Endodermal cell (in vitro differentiated cells): ENCODE measurements around the gene ADGRE3. TPM values are rescaled to one million over a fixed set of nuclear protein-coding genes. Genes with fewer than 3 reads are reported as not detected.
"Not testable (repeated sequence)": the region's sequence is repeated elsewhere in the genome, so short reads cannot be mapped to it uniquely, and the experiment has no call there.

Experiments
- DNase-seq: peaks from one replicate; pipeline ENCODE4 v3.0.0-alpha.2; 2017
- H3K27ac ChIP-seq: 2 replicates; pipeline ENCODE4 v1.5.1; 2013; ENCODE audit warnings: mild to moderate bottlenecking, low read depth, low read length, moderate library complexity
- H3K27me3 ChIP-seq: 2 replicates; pipeline ENCODE4 v1.6.1; 2013; ENCODE audit warnings: mild to moderate bottlenecking, low read length, moderate library complexity; ENCODE audit not compliant: insufficient read depth, control insufficient read depth, poor library complexity, severe bottlenecking
- H3K36me3 ChIP-seq: 2 replicates; pipeline ENCODE4 v1.7.0; 2013; ENCODE audit warnings: mild to moderate bottlenecking, low read length, moderate library complexity; ENCODE audit not compliant: control insufficient read depth, insufficient read depth
- H3K4me1 ChIP-seq: one replicate; pipeline ENCODE4 v1.7.0; 2013; ENCODE audit warnings: low read length; ENCODE audit not compliant: control insufficient read depth, insufficient read depth
- H3K4me3 ChIP-seq: 2 replicates; pipeline ENCODE4 v1.5.1; 2013; ENCODE audit warnings: mild to moderate bottlenecking, low read length, moderate library complexity
- H3K9ac ChIP-seq: 2 replicates; pipeline ENCODE4 v1.6.1; 2013; ENCODE audit warnings: mild to moderate bottlenecking, low read length, moderate library complexity; ENCODE audit not compliant: poor library complexity, severe bottlenecking; ENCODE audit errors: extremely low read depth
- H3K9me3 ChIP-seq: 2 replicates; pipeline ENCODE4 v1.6.1; 2013; ENCODE audit warnings: mild to moderate bottlenecking, low read length, moderate library complexity; ENCODE audit not compliant: control insufficient read depth
- H3K27ac Mint-ChIP-seq: 2 replicates; pipeline ENCODE4 v1.8.0; 2020; ENCODE audit warnings: mixed read lengths
- H3K27me3 Mint-ChIP-seq: 2 replicates; pipeline ENCODE4 v1.8.0; 2021; ENCODE audit warnings: mild to moderate bottlenecking, mixed read lengths; ENCODE audit not compliant: insufficient read depth
- H3K36me3 Mint-ChIP-seq: 2 replicates; pipeline ENCODE4 v1.8.0; 2020; ENCODE audit warnings: low read depth, mixed read lengths
- H3K4me1 Mint-ChIP-seq: 2 replicates; pipeline ENCODE4 v1.8.0; 2020; ENCODE audit warnings: mixed read lengths
- H3K4me3 Mint-ChIP-seq: 2 replicates; pipeline ENCODE4 v1.8.0; 2020; ENCODE audit warnings: mild to moderate bottlenecking, moderate library complexity, mixed read lengths
- H3K9me3 Mint-ChIP-seq: 2 replicates; pipeline ENCODE4 v1.8.0; 2020; ENCODE audit warnings: mild to moderate bottlenecking, mixed read lengths
- WGBS, 2 experiments: methylation state at CpG; one replicate each; pipeline versions ENCODE4 v1.1.5 to v1.1.7; 2013; ENCODE audit warnings: missing lambda C conversion rate in 2 of 2, mixed read lengths in 1 of 2; ENCODE audit not compliant: insufficient coverage in 1 of 2, insufficient read length in 1 of 2; 5-methylcytosine and 5-hydroxymethylcytosine counted together
- total RNA-seq, 2 donors: library from RNA; stranded (reverse); fragmentation: NEBNext Ultra II Directional in 1 of 2; extraction: Animal tissue kit (Norgen Biotek cat#: 25700) in 1 of 2; gene quantifications; 2 replicates in 1 of 2; 3 replicates in 1 of 2; pipeline ENCODE4 v1.2.1, GENCODE V29; 2021
- TF ChIP-seq, protein P1 (sequence below): fragments of 200-600 bp; sonication (generic); conservative IDR thresholded peaks from 2 replicates; pipeline ENCODE4 v1.5.0; 2021; ENCODE audit warnings: antibody characterized with exemption, mild to moderate bottlenecking

ADGRE3 gene
- total RNA-seq, 2 donors from 2014 or later = not detected

- H3K9me3 Mint-ChIP-seq = peaks cover 81% of the 10 kb centered on the region
- no peak for DNase-seq
- TF ChIP-seq, protein P1, sequence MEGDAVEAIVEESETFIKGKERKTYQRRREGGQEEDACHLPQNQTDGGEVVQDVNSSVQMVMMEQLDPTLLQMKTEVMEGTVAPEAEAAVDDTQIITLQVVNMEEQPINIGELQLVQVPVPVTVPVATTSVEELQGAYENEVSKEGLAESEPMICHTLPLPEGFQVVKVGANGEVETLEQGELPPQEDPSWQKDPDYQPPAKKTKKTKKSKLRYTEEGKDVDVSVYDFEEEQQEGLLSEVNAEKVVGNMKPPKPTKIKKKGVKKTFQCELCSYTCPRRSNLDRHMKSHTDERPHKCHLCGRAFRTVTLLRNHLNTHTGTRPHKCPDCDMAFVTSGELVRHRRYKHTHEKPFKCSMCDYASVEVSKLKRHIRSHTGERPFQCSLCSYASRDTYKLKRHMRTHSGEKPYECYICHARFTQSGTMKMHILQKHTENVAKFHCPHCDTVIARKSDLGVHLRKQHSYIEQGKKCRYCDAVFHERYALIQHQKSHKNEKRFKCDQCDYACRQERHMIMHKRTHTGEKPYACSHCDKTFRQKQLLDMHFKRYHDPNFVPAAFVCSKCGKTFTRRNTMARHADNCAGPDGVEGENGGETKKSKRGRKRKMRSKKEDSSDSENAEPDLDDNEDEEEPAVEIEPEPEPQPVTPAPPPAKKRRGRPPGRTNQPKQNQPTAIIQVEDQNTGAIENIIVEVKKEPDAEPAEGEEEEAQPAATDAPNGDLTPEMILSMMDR = no peak
- no peaks in the 10 kb centered on the region for H3K36me3 Mint-ChIP-seq
- H3K9me3 ChIP-seq = peaks cover 37% of the 10 kb centered on the region
- H3K4me3 ChIP-seq = no peak overlapping the region
- no peaks in the 10 kb centered on the region for H3K36me3 ChIP-seq
- H3K27me3 Mint-ChIP-seq = no peaks in the 10 kb centered on the region
- H3K4me1 ChIP-seq = no peaks in the 10 kb centered on the region
- no peaks in the 10 kb centered on the region for H3K4me1 Mint-ChIP-seq
- no peak overlapping the region for H3K4me3 Mint-ChIP-seq
- H3K27ac Mint-ChIP-seq = no peak overlapping the region
- H3K27me3 ChIP-seq = no peaks in the 10 kb centered on the region
- H3K9ac ChIP-seq = no peak overlapping the region
- no peak overlapping the region for H3K27ac ChIP-seq
- 62 to 85% methylated on average over 2 of the region's 2 CpGs for WGBS, 2 experiments
Observed at GRCh38 chr19:14603990-14604387, 70.7 kb downstream of the ADGRE3 start.

- Histone ChIP-seq H3K27me3 (no peaks in the 10 kb centered on the region), H3K36me3 (no peaks in the 10 kb centered on the region), H3K4me1 (no peaks in the 10 kb centered on the region), H3K9me3 (peaks cover 46% of the 10 kb centered on the region), H3K9ac (no peak overlapping the region), H3K4me3 (no peak overlapping the region), H3K27ac (no peak overlapping the region)
- no peaks in the 10 kb centered on the region for H3K27me3 Mint-ChIP-seq
- DNase-seq = no peak
- no peak overlapping the region for H3K4me3 Mint-ChIP-seq
- WGBS, 2 experiments = 79 to 82% methylated on average over 5 to 8 of the region's 8 CpGs
- H3K27ac Mint-ChIP-seq = no peak overlapping the region
- TF ChIP-seq, protein P1 = no peak
- H3K36me3 Mint-ChIP-seq = no peaks in the 10 kb centered on the region
- no peaks in the 10 kb centered on the region for H3K4me1 Mint-ChIP-seq
- peaks cover 85% of the 10 kb centered on the region for H3K9me3 Mint-ChIP-seq
Observed at GRCh38 chr19:14599548-14600147, 75.0 kb downstream of the ADGRE3 start.

DNA sequence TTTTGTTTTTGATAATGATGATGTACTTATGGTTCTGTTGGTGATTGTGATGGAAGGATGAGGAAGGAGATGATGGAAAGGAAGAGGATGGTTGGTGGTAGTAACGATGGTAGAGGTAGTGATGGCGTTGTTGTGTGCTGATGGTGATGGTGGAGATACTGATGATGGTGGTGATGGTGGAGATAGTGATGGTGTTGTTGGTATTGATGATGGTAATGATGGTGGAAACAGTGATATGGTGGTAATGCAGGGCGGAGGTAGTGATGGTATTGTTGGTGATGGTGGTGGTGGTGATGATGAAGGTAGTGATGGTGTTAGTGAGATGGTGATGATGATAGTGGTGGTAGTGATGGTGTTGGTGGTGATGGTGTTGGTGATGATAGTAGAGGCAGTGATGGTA lies 79.1 kb downstream of the ADGRE3 start:
- WGBS, 2 experiments = 74 to 85% methylated on average over 3 of the region's 3 CpGs
- TF ChIP-seq, protein P1 = no peak
- Histone ChIP-seq H3K4me3 (no peak overlapping the region), H3K36me3 (no peaks in the 10 kb centered on the region), H3K4me1 (no peaks in the 10 kb centered on the region), H3K27ac (no peak overlapping the region), H3K9me3 (peaks cover 22% of the 10 kb centered on the region), H3K27me3 (no peaks in the 10 kb centered on the region), H3K9ac (no peak overlapping the region)
- no peak for DNase-seq
- no peaks in the 10 kb centered on the region for H3K4me1 Mint-ChIP-seq
- H3K27me3 Mint-ChIP-seq = no peaks in the 10 kb centered on the region
- no peaks in the 10 kb centered on the region for H3K36me3 Mint-ChIP-seq
- no peak overlapping the region for H3K4me3 Mint-ChIP-seq
- H3K27ac Mint-ChIP-seq = no peak overlapping the region
- peaks cover 85% of the 10 kb centered on the region for H3K9me3 Mint-ChIP-seq

DNA sequence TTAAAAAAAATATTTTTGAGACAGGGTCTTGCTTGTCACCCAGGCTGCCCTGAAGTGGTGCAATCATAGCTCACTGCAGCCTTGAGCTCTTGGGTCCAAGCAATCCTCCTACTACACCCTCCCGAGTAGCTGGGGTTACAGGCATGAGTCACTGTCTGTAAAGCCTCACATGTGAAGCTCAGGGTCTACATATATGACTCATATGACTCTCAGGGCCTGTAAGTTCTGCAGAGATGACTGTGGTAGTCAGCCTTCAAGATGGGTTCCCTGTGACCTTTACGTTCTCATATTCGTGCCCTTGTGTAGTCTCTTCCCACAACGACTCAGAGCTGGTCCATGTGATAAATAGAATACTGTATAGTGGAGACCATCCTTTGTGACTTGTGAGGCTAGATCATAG lies 85.2 kb downstream of the ADGRE3 start:
- H3K4me3 Mint-ChIP-seq, H3K4me1 ChIP-seq, H3K36me3 ChIP-seq, H3K9ac ChIP-seq, H3K27ac Mint-ChIP-seq, H3K27ac ChIP-seq, DNase-seq, H3K9me3 ChIP-seq, H3K27me3 Mint-ChIP-seq, H3K4me3 ChIP-seq, H3K4me1 Mint-ChIP-seq, H3K27me3 ChIP-seq, H3K36me3 Mint-ChIP-seq: not testable (repeated sequence)
- peaks cover 48% of the 10 kb centered on the region for H3K9me3 Mint-ChIP-seq
- WGBS, 2 experiments = no CpG with 5 or more reads among the region's 4 CpGs

DNA sequence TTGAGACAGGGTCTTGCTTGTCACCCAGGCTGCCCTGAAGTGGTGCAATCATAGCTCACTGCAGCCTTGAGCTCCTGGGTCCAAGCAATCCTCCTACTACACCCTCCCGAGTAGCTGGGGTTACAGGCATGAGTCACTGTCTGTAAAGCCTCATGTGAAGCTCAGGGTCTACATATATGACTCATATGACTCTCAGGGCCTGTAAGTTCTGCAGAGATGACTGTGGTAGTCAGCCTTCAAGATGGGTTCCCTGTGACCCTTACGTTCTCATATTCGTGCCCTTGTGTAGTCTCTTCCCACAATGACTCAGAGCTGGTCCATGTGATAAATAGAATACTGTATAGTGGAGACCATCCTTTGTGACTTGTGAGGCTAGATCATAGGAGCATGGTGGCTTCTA lies 89.5 kb downstream of the ADGRE3 start:
- H3K9me3 Mint-ChIP-seq = peaks cover 34% of the 10 kb centered on the region
- H3K4me1 Mint-ChIP-seq, H3K27me3 ChIP-seq, H3K36me3 Mint-ChIP-seq, H3K4me1 ChIP-seq, H3K4me3 Mint-ChIP-seq, H3K9me3 ChIP-seq, H3K4me3 ChIP-seq, H3K27ac Mint-ChIP-seq, DNase-seq, H3K27me3 Mint-ChIP-seq, H3K27ac ChIP-seq, H3K36me3 ChIP-seq, H3K9ac ChIP-seq: not testable (repeated sequence)
- WGBS, 2 experiments = 50 to 62% methylated on average over 1 to 3 of the region's 3 CpGs
